ENCODE data around the gene CPSF4L.
"Not testable (repeated sequence)": the region's sequence is repeated elsewhere in the genome, so short reads cannot be mapped to it uniquely, and the experiment has no call there.

Gene CPSF4L, protein sequence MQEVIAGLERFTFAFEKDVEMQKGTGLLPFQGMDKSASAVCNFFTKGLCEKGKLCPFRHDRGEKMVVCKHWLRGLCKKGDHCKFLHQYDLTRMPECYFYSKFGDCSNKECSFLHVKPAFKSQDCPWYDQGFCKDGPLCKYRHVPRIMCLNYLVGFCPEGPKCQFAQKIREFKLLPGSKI

DNA sequence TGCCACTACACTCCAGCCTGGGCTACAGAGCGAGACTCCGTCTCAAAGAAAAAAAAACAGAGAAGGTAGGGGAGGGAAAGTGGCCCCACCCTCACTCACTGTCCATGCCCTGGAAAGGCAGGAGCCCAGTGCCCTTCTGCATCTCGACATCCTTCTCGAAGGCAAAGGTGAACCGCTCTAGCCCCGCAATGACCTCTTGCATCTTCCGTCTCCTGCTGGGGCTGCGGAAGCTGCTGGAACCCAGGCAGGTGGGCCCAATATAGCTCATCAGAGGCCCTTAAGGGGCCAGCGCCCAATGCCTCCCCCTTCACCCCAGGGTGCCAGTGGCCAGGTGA is at the start of gene CPSF4L:
Gene CPSF4L, minus strand, starts transcription at position 264 of the 335 bp plus-strand sequence. Its CDS starts 62 bp downstream, at position 202.
- DNase-seq = no peak

DNA sequence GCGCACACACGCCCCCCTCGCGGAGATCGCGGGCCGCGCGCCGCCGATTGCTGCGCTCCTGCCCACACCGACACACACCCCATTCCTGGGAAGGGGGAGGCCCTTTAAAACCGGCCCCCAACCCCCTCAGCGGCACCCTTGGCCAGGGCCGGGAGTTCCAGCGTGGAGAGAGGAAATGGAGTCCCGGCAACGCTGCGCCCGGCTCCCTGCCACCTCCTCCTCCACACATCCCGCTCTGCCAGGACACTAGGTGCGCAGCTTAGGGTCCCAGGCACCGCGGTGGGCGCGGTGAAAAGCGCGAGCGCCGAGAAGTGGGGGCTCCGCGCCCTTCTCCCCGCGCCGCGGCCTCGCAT is 49.7 kb upstream of the CPSF4L start:
- DNase-seq = no peak

DNA sequence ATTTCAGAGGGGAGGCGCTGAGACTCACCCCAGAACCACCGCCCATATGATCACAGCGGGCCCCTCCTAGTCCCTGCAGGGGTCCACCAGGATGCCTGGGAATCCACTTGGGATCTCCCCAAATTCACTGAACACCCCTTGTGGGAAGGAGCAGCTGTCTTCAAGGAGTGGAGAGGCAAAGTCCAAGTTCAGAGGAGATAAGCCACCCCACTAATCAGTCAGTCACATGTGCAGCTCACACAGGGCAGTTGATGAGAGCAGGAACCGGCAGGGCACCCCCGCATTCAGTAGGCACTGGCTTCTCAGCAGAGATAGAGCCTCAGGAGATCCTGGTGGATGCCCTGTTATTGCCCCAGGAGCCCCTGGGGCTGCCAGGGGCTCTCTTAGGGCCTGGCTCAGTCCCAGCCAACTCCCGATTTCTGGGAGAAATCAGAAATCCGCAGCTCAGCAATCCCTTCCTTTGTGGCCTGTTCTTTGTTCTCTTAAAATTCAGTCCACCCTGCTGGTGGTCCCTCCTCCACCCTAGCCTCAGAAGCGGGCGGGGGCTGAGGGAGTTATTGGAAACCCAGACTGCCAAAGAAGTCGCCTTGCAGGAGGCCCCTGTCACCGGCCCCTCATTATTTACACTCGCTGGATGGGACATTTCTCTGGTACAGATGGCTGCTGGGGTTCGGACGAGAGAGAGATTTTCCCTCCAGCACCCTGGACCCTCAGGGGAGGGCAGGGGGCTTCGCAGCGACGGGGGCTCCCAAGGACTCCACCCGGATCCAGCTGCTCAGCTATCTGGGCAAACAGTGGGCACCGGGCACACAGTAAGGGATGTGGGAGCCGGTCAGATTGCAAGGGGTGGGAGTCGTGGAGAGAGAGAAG is 48.3 kb upstream of the CPSF4L start:
- DNase-seq = no peak

DNA sequence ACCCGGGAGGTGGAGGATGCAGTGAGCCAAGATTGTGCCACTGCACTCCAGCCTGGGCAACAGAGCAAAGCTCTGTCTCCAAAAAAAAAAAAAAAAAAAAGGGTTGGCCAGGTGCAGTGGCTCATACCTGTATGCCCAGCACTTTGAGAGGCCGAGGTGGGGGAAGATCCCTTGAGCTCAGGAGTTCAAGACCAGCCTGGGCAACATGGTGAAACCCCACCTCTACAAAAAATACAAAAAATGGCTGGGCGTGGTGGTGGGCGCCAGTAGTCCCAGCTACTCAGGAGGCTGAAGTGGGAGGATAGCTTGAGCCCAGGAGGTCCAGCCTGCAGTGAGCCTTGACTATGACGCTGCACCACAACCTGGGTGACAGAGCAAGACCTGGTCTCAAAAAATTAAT is 47.3 kb upstream of the CPSF4L start:
- DNase-seq = not testable (repeated sequence)

DNA sequence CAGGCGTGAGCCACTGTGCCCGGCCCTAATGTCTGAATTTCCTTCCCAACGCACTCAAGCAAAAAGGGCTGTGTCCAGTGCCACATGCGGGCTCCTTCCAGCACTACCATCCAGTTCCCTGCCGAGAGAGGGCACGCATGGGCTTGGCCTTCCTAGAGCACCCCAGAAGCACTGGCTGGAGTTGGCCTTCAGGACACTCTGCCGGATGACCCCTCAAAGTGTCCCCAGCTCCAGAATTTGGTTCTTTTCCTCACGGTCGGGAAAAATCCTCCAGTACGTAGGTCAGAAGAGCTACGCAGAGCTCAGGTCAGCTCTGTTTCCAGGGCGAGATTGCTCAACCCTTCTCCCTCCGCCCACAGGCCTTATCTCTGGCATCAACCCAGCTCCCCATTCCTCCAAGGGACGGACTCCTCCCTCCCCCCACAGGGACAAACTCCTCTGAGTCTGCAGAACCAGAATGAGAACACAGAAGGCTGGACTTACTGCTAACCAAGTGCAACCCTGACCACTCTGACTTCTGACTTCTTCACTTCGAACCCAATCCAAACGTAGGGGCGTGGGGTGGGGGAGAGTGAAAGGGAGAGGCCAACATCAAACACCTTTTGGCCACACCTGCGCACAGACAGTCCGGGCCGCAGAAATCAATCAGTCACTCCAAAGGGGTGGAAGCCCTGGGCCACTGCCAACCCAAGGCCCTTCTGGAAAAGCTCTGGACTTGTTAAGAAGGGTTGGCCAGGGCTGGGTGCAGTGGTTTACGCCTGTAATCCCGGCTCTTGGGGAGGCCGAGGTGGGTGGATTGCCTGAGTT is 46.5 kb upstream of the CPSF4L start:
- DNase-seq = no peak

DNA sequence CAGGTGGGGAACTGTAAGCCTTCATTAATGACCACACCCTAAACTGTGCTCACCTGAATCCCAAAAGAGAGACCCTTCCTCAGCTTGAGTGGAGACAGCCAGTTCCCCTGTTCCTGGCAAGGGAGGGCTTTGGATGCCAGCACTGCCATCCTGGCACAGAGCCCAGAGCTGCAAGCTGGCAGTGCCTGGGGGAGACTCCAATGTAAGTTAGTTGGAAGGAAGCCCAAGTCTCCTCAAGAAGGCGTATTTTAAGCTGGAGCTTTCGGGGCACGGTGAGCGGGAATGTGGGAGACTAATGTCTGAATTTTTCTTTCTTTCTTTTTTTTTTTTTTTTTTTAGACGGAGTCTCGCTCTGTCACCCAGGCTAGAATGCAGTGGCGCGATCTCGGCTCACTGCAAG is 45.5 kb upstream of the CPSF4L start:
- peak; percentile 14 to 71 for DNase-seq

DNA sequence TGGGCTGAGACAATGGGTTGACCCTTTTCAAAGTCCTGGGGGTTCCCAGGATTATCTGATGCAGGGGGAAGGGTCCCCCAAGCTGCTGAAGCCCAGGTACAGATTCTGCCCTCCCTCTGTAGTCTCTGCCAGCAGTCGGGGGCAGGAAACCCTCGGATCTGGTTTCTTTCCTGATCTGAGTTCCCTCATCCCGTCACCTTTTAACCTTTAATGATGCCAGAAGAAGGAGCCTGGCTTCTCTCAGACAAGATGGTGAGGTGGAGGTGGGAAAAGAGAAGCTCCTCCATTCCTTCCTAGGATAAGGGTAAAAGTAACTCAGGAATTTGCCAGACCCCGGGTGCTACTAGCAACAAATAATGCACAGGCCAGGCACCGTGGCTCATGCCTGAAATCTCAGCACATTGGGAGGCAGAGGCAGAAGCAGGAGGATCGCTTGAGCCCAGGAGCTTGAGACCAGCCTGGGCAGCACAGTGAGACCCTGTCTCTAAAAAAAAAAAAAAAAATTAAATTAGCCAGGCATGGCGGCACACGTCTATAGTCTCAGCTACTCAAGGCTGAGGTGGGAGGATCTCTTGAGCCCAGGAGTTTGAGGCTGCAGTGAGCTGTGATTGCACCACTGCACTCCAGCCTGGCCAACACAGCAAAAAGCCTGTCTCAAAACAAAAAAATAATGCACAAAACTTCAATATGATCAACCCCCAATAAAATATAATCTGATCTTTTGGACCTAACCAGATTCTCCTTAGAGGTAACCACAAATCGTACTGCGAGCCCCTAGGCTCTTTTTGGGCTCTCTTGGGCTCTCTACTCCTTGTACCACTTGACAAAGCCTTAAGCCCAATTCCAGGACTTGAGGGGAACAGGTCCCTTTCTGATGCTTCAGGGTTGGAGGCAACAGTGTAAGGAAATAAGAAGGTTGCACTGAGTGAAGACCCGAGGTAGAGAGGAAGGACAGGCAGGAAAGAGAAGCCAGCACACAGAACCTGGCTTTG is 44.5 kb upstream of the CPSF4L start:
- no peak for DNase-seq

DNA sequence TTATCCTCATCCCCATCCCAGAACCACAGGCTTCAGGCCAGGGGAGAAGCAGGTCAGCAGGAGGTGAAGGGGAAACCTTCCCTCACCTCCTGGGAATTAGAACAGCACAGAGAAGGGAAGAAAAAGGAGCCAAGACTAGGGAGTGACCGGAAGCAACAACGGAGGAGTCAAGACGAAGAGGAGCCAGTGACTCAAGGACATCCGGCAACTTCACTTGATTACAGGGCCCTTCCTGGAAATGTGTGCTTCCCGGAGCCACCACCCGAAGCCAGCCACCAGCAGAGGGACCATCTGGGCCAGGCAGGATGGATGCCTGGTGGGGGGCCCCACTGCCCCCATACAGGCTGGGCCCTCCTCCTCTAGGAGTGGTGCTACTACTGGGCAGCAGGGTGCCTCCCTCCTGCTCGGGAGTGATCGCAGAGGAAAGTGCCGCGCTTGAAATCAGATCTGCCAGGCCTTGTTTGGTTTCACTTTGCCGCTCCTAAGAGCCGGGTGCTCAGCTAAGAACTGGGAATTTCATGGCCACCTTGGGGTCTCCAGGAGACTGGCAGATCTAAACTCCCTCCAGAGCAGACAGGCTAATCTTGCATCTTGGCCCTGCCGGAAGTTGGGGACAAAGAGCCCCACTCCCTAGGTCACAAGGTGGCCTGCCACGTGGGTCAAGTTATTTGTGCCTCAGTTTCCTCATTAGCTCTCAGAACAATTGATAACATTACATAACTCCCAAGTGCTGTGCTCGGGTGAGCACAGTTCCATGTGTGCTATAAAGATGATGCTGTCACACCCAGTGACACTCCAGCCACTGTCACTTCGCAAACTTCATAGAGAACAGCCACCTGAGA is 43.5 kb upstream of the CPSF4L start:
- no peak for DNase-seq

DNA sequence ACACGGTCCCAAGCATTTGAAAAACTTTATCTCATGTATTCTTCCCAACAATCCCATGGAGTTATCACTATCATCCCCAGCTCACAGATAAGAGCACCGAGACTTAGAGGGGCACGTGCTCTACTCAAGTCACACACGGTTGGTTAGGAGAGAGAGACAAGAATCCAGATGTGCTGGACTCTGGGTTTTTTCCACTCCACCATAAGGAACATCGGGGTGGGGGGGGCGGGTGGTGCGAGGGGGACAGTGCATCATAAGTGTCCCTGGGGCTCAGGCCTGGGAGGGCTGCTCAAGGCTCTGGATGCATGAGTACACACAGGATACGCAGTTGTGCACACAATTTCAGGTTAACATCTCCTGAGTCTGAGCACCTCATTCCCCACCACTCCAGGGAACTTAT is 42.8 kb upstream of the CPSF4L start:
- no peak for DNase-seq

DNA sequence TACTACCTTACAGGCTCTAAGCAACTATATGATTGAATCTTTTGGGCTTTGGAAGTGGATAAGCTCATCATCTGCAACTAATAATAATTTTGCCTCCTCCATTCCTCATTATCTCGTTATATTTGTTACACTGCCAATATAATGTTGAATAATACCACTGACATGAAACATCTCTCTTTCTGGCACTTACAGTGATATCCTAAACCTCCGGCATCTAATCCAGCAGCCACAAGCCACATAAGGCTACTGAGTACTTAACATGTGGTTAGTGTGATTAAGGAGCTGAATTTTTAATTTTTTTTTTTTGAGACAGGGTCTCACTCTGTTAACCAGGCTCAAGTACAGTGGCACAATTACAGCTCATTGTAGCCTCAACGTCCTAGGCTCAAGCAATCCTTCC is 40.5 kb upstream of the CPSF4L start:
- no peak for DNase-seq

DNA sequence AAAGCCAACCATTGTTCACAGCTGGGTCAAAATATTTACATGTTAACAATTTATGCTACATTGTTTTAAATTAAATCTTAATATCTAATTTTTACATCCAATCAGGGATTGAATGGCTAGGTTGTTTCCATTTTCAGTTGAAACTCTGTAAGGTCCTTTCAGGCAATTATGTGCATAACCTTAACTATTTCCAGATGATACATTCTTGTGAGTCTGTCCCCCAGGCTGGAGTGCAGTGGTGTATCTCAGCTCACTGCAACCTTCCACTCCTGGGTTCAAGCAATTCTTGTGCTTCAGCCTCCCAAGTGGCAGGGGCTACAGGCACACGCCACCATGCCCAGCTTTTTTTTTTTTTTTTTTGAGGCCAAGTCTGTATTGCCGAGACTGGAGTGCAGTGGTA is 39.7 kb upstream of the CPSF4L start:
- no peak for DNase-seq

DNA sequence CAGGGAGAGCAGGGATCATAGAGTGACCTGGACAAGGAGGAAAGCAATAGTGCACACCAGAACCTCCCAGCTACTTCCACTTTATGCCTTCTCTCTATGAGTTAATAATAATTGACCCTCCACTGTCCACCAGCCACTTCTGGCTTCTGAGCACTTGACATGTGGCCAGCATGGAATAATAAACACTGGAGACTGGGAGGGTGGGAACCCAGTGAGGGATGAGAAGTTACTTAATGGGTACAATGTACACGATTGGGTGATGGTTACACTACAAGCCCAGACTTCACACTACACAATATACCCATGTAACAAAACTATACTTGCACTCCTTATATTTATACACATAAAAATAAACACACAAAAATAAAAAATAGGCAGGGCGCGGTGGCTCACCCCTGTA is 38.7 kb upstream of the CPSF4L start:
- no peak for DNase-seq

DNA sequence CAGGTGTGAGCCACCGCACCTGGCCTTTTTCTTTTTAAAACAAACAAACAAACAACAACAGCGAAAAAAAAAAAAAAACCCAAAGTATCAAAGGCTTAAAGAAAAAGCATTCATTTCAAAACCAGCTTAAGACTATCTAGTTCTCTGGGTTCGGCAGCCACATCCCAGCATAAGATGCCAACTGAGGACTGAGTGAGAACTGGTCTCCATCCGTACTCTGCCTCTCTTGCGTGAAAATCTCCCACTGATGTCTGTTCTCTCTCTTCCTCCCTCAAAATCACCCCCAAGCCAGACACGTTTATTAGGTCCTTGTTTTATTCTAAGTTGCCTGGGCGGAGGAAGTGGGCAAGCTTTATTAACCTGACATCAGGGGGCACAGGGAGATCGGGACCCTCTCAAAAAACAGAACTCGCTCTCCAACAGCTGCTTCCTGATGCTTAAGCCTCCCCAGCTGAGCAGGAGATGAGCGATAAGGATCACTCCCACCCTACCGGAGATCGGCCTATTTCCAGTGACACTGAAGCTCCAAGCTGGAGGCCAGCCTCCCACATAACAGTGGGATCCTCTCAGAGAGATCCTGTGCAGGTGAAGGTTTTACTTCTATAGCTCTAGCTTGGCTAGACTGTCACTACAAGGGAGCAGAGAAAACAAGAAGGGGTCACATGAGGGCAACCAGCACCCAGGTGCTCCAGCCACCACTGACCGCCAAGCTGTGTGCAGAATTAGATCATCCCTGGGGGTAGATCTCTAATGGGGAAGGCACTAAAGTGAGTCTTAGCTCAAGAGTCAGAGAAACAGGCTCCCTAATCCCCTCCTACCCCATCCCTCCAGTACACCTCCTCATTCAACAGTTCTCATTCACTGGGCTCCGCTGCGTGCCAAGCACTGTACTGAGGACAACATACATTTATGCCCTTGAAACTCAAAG is 36.5 kb upstream of the CPSF4L start:
- no peak for DNase-seq

DNA sequence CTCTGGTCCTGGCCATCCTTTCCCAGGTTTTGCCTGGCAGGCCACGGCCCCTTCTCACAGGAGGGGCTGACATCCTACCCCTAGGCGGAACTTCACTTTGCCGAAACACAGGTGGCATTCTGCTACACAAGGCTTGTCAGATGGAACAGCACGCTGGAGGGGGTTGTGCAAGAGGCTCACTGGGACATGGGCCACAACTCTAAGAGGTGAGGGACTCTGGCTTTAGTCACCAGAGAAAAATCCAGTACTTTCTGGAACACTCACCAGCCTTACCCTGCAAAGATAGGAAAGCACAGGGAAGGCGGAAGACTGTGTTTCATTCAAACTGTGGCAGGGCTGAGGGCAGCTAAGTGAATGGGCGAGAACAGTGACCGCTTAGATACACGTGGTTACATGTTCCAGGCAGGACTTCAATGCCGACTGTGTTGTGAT is 31.8 kb upstream of the CPSF4L start:
- no peak for DNase-seq

DNA sequence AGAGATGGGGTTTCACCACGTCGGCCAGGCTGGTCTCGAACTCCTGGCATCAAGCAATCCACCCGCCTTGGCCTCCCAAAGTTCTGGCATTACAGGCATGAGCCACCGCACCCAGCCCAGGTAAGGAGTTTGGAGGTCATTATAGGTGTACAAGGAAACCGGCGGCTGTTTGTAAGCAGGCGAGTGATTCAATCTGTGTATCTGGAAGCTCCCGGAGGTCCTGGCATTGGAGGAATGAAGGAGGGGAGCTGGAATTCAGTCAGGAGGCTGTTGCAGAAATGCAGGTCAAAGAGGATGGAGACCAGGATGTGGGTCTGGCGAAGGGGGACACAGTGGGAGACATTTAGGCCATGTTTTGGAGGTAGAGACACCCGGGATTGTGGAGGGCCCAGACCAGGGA is 31.4 kb upstream of the CPSF4L start:
- no peak for DNase-seq

DNA sequence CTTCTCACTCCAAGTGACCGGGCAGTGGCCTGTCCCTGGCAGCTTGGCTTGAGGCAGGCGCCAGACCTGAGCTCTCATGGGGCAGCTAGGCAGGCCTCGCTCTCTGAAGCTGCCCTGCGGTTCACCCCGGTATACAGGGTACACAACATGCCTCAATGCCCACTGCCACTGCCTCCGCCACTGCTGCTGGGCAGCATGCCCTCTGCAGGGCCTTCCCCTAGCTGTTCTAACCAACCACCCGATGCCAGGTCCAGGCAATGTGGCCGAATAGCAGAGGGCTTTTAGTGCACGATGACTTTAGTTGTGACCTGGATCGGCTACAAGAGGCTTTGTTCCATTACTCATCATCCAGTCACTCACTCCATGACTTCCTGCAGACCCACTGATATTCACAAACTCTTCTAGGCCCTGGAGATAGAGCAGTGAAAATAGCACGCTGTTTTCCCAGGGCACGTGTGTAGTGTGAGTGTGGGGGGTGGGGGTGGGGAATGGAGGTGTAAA is 30.4 kb upstream of the CPSF4L start:
- no peak for DNase-seq

DNA sequence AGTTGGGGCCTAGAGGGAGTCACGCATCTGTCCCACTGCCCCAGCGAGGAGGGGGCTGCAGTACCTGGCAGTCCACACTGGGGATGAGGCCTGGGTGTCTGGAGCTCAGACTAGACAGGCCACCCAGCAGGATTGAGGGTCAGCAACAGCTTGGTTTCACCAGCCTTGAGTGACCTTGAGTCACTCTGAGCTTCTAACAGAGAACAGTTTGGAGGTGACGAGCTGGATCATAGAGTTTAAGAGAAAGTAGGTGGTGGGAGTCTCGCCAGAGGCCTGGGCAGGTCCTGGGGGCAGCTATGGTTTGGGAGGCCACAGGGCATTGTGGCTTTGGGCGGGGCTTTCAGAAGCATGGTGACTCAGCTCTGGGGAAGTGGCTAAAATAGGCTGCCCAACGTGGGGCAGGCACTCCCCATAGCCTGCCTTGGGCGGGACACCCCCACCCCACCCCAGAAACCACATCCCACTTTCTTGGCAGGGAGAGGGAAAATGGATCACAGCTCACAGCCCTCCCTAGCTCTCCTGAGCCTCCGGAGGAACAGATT is 29.7 kb upstream of the CPSF4L start:
- DNase-seq = no peak

DNA sequence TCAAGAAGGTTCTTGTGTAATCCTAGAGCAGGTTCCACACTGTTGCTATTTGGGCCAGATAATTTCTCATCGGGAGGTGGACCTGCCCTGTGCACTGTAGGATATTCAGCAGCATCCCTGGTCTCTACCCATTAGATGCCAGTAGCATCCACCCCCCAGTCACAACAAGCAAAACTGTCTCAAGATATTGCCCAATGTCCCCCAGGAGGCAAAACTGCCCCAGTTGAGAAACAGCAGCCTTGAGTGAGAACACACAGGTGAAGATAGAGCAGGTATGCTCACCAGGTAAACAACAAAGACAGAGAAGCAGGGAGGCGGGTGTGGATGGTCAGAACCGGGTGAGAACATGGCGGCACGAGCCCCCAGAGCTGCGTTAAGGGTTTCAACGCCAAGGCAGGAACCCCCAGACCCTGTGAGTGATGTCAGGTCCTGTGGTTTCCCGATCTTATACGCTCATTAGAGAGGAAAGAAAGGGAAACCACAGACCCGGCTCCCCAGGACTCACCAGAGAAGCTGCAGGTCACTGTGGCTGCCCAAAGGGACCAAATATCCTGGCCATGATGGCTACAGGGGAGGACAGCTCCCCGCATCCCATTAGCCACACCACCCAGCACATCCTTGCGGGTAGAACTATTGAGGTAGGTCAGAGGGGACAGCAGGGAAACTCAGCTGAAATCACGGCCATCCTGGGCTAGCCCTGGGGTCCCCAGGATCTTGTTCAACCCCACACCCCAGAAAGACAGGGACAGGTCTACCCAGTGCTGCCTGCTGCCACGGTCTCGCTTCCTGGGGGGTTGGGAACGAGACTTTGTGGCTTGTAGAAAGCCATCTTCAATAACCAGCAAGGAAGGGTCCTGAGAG is 28.9 kb upstream of the CPSF4L start:
- DNase-seq = no peak

Measured in NCI-H446 (cell line).